ENCODE results near the gene C10orf90.
"Not testable (repeated sequence)": the region's sequence is repeated elsewhere in the genome, so short reads cannot be mapped to it uniquely, and the experiment has no call there.

Gene C10orf90

GRCh38 chr10:126387041-126387921 lies 283.2 kb downstream of the C10orf90 start:
- no peak for DNase-seq

- no peak for DNase-seq
Observed at GRCh38 chr10:126384269-126384873, 286.1 kb downstream of the C10orf90 start.

GRCh38 chr10:126380352-126381076 lies 290.0 kb downstream of the C10orf90 start:
- DNase-seq, result no peak

GRCh38 chr10:126379166-126379565 lies 291.3 kb downstream of the C10orf90 start:
- not testable (repeated sequence) for DNase-seq

- DNase-seq, result no peak
Observed at GRCh38 chr10:126376956-126377355, 293.5 kb downstream of the C10orf90 start.

- no peak for DNase-seq
Observed at GRCh38 chr10:126375926-126376554, 294.5 kb downstream of the C10orf90 start.

GRCh38 chr10:126375299-126375698 lies 295.2 kb downstream of the C10orf90 start:
- no peak for DNase-seq
